ENCODE results near the gene C11orf98.

C11orf98 gene

DNA sequence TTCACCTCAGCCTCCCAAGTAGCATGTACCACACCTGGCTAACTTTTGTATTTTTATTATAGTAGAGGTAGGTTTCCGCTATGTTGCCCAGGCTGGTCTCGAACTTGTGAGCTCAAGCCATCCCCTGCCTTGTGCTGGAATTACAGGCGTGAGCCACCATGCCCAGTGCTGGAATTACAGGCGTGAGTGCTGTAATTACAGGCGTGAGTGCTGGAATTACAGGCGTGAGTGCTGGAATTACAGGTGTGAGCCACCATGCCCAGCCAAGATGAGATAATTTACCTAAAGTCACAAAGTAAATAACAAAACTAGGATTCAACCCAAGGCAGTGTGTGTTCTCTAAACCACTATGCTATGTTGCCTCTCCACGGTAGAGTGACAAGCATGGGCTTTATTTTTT is 17.5 kb upstream of the C11orf98 start:
- TF ChIP-seq ZC3H10 (CRISPR knock-in tag; IDR thresholded peaks at IDR 0.05) (no peak), SNAI2 (CRISPR knock-in tag; IDR thresholded peaks at IDR 0.05) (no peak), CSDC2 (CRISPR knock-in tag; IDR thresholded peaks at IDR 0.05) (no peak), PPARA (CRISPR knock-in tag; IDR thresholded peaks at IDR 0.05; ENCODE audit: borderline replicate concordance) (no peak), GLIS3 (CRISPR knock-in tag; IDR thresholded peaks at IDR 0.05) (no peak), ZNF565 (CRISPR knock-in tag; conservative IDR thresholded peaks at IDR 0.05; ENCODE audit: low read depth) (no peak), ARNTL (CRISPR knock-in tag; IDR thresholded peaks at IDR 0.05; ENCODE audit: borderline replicate concordance, low read depth) (no peak), OSR1 (CRISPR knock-in tag; IDR thresholded peaks at IDR 0.05) (no peak), ESRRG (CRISPR knock-in tag; IDR thresholded peaks at IDR 0.05) (no peak), TCF4 (CRISPR knock-in tag; IDR thresholded peaks at IDR 0.05; ENCODE audit: borderline replicate concordance) (no peak)
- TF ChIP-seq, protein P1, sequence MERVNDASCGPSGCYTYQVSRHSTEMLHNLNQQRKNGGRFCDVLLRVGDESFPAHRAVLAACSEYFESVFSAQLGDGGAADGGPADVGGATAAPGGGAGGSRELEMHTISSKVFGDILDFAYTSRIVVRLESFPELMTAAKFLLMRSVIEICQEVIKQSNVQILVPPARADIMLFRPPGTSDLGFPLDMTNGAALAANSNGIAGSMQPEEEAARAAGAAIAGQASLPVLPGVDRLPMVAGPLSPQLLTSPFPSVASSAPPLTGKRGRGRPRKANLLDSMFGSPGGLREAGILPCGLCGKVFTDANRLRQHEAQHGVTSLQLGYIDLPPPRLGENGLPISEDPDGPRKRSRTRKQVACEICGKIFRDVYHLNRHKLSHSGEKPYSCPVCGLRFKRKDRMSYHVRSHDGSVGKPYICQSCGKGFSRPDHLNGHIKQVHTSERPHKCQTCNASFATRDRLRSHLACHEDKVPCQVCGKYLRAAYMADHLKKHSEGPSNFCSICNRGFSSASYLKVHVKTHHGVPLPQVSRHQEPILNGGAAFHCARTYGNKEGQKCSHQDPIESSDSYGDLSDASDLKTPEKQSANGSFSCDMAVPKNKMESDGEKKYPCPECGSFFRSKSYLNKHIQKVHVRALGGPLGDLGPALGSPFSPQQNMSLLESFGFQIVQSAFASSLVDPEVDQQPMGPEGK (CRISPR knock-in tag; IDR thresholded peaks at IDR 0.05; ENCODE audit: borderline replicate concordance): no peak
- TF ChIP-seq, protein P2, sequence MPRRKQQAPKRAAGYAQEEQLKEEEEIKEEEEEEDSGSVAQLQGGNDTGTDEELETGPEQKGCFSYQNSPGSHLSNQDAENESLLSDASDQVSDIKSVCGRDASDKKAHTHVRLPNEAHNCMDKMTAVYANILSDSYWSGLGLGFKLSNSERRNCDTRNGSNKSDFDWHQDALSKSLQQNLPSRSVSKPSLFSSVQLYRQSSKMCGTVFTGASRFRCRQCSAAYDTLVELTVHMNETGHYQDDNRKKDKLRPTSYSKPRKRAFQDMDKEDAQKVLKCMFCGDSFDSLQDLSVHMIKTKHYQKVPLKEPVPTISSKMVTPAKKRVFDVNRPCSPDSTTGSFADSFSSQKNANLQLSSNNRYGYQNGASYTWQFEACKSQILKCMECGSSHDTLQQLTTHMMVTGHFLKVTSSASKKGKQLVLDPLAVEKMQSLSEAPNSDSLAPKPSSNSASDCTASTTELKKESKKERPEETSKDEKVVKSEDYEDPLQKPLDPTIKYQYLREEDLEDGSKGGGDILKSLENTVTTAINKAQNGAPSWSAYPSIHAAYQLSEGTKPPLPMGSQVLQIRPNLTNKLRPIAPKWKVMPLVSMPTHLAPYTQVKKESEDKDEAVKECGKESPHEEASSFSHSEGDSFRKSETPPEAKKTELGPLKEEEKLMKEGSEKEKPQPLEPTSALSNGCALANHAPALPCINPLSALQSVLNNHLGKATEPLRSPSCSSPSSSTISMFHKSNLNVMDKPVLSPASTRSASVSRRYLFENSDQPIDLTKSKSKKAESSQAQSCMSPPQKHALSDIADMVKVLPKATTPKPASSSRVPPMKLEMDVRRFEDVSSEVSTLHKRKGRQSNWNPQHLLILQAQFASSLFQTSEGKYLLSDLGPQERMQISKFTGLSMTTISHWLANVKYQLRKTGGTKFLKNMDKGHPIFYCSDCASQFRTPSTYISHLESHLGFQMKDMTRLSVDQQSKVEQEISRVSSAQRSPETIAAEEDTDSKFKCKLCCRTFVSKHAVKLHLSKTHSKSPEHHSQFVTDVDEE (CRISPR knock-in tag; IDR thresholded peaks at IDR 0.05): no peak
- no peak for ATAC-seq

DNA sequence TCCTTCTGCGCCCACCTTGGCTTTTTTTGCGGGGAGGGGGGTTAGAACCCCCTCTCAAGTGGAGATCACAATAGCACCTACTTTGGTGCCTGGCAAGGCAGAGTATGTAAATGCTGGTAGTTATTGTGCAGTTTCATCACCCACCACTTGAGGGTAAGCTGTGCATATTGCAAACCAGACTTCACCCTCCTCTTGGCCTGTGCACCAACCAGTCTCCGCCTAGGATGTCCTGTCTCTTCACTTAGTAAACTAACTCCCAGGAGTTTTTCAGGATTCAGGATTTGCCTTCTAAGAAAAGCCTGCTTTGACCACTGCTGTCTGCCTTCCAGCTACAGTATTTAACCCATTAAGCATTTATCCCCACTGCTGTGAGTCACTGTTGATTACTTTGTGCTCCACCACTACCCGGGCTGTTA is 15.8 kb upstream of the C11orf98 start:
- TF ChIP-seq, protein P1 (CRISPR knock-in tag; IDR thresholded peaks at IDR 0.05; ENCODE audit: borderline replicate concordance): no peak
- no peak for TF ChIP-seq TOX (CRISPR knock-in tag; IDR thresholded peaks at IDR 0.05; ENCODE audit: borderline replicate concordance)
- TF ChIP-seq PPARA (CRISPR knock-in tag; IDR thresholded peaks at IDR 0.05; ENCODE audit: borderline replicate concordance): no peak
- no peak for TF ChIP-seq ZFP30 (CRISPR knock-in tag; IDR thresholded peaks at IDR 0.05)
- TF ChIP-seq GLIS3 (CRISPR knock-in tag; IDR thresholded peaks at IDR 0.05): no peak
- TF ChIP-seq, protein P3, sequence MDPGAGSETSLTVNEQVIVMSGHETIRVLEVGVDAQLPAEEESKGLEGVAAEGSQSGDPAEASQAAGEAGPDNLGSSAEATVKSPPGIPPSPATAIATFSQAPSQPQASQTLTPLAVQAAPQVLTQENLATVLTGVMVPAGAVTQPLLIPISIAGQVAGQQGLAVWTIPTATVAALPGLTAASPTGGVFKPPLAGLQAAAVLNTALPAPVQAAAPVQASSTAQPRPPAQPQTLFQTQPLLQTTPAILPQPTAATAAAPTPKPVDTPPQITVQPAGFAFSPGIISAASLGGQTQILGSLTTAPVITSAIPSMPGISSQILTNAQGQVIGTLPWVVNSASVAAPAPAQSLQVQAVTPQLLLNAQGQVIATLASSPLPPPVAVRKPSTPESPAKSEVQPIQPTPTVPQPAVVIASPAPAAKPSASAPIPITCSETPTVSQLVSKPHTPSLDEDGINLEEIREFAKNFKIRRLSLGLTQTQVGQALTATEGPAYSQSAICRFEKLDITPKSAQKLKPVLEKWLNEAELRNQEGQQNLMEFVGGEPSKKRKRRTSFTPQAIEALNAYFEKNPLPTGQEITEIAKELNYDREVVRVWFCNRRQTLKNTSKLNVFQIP (CRISPR knock-in tag; IDR thresholded peaks at IDR 0.05; ENCODE audit: borderline replicate concordance, low read depth): no peak
- no peak for TF ChIP-seq RARB (CRISPR knock-in tag; IDR thresholded peaks at IDR 0.05)
- TF ChIP-seq ZC3H10 (CRISPR knock-in tag; IDR thresholded peaks at IDR 0.05): no peak
- TF ChIP-seq, protein P4, sequence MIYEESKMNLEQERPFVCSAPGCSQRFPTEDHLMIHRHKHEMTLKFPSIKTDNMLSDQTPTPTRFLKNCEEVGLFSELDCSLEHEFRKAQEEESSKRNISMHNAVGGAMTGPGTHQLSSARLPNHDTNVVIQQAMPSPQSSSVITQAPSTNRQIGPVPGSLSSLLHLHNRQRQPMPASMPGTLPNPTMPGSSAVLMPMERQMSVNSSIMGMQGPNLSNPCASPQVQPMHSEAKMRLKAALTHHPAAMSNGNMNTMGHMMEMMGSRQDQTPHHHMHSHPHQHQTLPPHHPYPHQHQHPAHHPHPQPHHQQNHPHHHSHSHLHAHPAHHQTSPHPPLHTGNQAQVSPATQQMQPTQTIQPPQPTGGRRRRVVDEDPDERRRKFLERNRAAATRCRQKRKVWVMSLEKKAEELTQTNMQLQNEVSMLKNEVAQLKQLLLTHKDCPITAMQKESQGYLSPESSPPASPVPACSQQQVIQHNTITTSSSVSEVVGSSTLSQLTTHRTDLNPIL (CRISPR knock-in tag; IDR thresholded peaks at IDR 0.05; ENCODE audit: low read depth): no peak
- TF ChIP-seq SNAI2 (CRISPR knock-in tag; IDR thresholded peaks at IDR 0.05): no peak
- TF ChIP-seq ZNF565 (CRISPR knock-in tag; conservative IDR thresholded peaks at IDR 0.05; ENCODE audit: low read depth): no peak
- no peak for TF ChIP-seq ISL1 (CRISPR knock-in tag; IDR thresholded peaks at IDR 0.05)
- TF ChIP-seq, protein P5, sequence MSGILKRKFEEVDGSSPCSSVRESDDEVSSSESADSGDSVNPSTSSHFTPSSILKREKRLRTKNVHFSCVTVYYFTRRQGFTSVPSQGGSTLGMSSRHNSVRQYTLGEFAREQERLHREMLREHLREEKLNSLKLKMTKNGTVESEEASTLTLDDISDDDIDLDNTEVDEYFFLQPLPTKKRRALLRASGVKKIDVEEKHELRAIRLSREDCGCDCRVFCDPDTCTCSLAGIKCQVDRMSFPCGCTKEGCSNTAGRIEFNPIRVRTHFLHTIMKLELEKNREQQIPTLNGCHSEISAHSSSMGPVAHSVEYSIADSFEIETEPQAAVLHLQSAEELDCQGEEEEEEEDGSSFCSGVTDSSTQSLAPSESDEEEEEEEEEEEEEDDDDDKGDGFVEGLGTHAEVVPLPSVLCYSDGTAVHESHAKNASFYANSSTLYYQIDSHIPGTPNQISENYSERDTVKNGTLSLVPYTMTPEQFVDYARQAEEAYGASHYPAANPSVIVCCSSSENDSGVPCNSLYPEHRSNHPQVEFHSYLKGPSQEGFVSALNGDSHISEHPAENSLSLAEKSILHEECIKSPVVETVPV (CRISPR knock-in tag; IDR thresholded peaks at IDR 0.05): no peak
- no peak for TF ChIP-seq TCF4 (CRISPR knock-in tag; IDR thresholded peaks at IDR 0.05; ENCODE audit: borderline replicate concordance)
- TF ChIP-seq, protein P2 (CRISPR knock-in tag; IDR thresholded peaks at IDR 0.05): no peak
- TF ChIP-seq ZNF8 (CRISPR knock-in tag; IDR thresholded peaks at IDR 0.05): no peak
- no peak for TF ChIP-seq BACH2 (CRISPR knock-in tag; IDR thresholded peaks at IDR 0.05; ENCODE audit: borderline replicate concordance)
- TF ChIP-seq CSDC2 (CRISPR knock-in tag; IDR thresholded peaks at IDR 0.05): no peak
- peak; percentile 96 for ATAC-seq
